Duodenal mucosa (tissue), 2 donors: Measurements from ENCODE around the gene NAPB.

Experiments used
- H3K27ac ChIP-seq: one replicate; pipeline ENCODE4 v1.7.0; 2013; ENCODE audit warnings: low read depth, low read length
- H3K27me3 ChIP-seq, 2 donors: one replicate each; pipeline ENCODE4 v1.7.0; 2013; ENCODE audit warnings: low read length in 2 of 2, control low read depth in 1 of 2; ENCODE audit not compliant: insufficient read depth in 2 of 2, control insufficient read depth in 1 of 2
- H3K36me3 ChIP-seq, 2 donors: one replicate each; pipeline ENCODE4 v1.7.0; 2013; ENCODE audit warnings: low read length in 2 of 2, control low read depth in 1 of 2; ENCODE audit not compliant: insufficient read depth in 2 of 2, control insufficient read depth in 1 of 2
- H3K4me1 ChIP-seq, 2 donors: one replicate each; pipeline ENCODE4 v1.7.0; 2013; ENCODE audit warnings: low read length in 2 of 2, control low read depth in 1 of 2; ENCODE audit not compliant: insufficient read depth in 2 of 2, control insufficient read depth in 1 of 2
- H3K4me3 ChIP-seq, 2 donors: one replicate each; pipeline ENCODE4 v1.7.0; 2013; ENCODE audit warnings: low read length in 2 of 2, low read depth in 1 of 2
- H3K9ac ChIP-seq, 2 donors: one replicate each; pipeline ENCODE4 v1.7.0; 2013; ENCODE audit warnings: low read length in 2 of 2, low read depth in 1 of 2
- H3K9me3 ChIP-seq, 2 donors: one replicate each; pipeline ENCODE4 v1.7.0; 2013; ENCODE audit warnings: low read length in 2 of 2, control low read depth in 1 of 2; ENCODE audit not compliant: control insufficient read depth in 1 of 2

NAPB gene

GRCh38 chr20:23440004-23440403, 18.7 kb upstream of the NAPB start:
- no peak overlapping the region for H3K27ac ChIP-seq
- peaks cover 3 to 11% of the 10 kb centered on the region in 2 donors for H3K4me1 ChIP-seq
- H3K27me3 ChIP-seq = no peaks in the 10 kb centered on the region
- no peaks in the 10 kb centered on the region for H3K36me3 ChIP-seq
- no peak overlapping the region for H3K9ac ChIP-seq
- no peak overlapping the region for H3K4me3 ChIP-seq
- H3K9me3 ChIP-seq = no peaks in the 10 kb centered on the region

GRCh38 chr20:23438661-23439060, 17.4 kb upstream of the NAPB start:
- Histone ChIP-seq H3K4me1 (peaks cover 3 to 11% of the 10 kb centered on the region in 2 donors), H3K36me3 (no peaks in the 10 kb centered on the region), H3K9ac (no peak overlapping the region), H3K9me3 (no peaks in the 10 kb centered on the region), H3K4me3 (no peak overlapping the region), H3K27me3 (no peaks in the 10 kb centered on the region), H3K27ac (no peak overlapping the region)

- Histone ChIP-seq H3K27ac (no peak overlapping the region), H3K4me3 (no peak overlapping the region), H3K36me3 (no peaks in the 10 kb centered on the region), H3K4me1 (peaks cover 3 to 11% of the 10 kb centered on the region in 2 donors), H3K27me3 (no peaks in the 10 kb centered on the region), H3K9ac (no peak overlapping the region), H3K9me3 (no peaks in the 10 kb centered on the region)
Measured at GRCh38 chr20:23437126-23437899, 16.0 kb upstream of the NAPB start.

GRCh38 chr20:23436681-23437080, 15.4 kb upstream of the NAPB start:
- H3K4me3 ChIP-seq = no peak overlapping the region
- H3K9me3 ChIP-seq = no peaks in the 10 kb centered on the region
- no peaks in the 10 kb centered on the region for H3K27me3 ChIP-seq
- no peaks in the 10 kb centered on the region for H3K36me3 ChIP-seq
- H3K27ac ChIP-seq = no peak overlapping the region
- H3K9ac ChIP-seq = no peak overlapping the region
- H3K4me1 ChIP-seq = peaks cover 3 to 11% of the 10 kb centered on the region in 2 donors

GRCh38 chr20:23435626-23436539, 14.6 kb upstream of the NAPB start:
- Histone ChIP-seq H3K4me3 (no peak overlapping the region), H3K9ac (no peak overlapping the region)

GRCh38 chr20:23434521-23435313, 13.4 kb upstream of the NAPB start:
- no peaks in the 10 kb centered on the region for H3K36me3 ChIP-seq
- H3K4me3 ChIP-seq = no peak overlapping the region
- no peaks in the 10 kb centered on the region for H3K27me3 ChIP-seq
- H3K9ac ChIP-seq = no peak overlapping the region
- H3K4me1 ChIP-seq = peaks cover 3 to 11% of the 10 kb centered on the region in 2 donors
- no peak overlapping the region for H3K27ac ChIP-seq
- no peaks in the 10 kb centered on the region for H3K9me3 ChIP-seq

More at GRCh38 chr20:23435626-23436539, 14.6 kb upstream of the NAPB start:
- H3K27me3 ChIP-seq = no peaks in the 10 kb centered on the region
- H3K27ac ChIP-seq = no peak overlapping the region
- no peaks in the 10 kb centered on the region for H3K36me3 ChIP-seq
- H3K4me1 ChIP-seq = peaks cover 3 to 11% of the 10 kb centered on the region in 2 donors
- no peaks in the 10 kb centered on the region for H3K9me3 ChIP-seq

- H3K36me3 ChIP-seq = no peaks in the 10 kb centered on the region
Measured at GRCh38 chr20:23433628-23434027, 12.3 kb upstream of the NAPB start.

GRCh38 chr20:23425129-23425528, 3.8 kb upstream of the NAPB start:
- Histone ChIP-seq H3K9me3 (no peaks in the 10 kb centered on the region), H3K36me3 (no peaks in the 10 kb centered on the region), H3K9ac (no peak overlapping the region), H3K4me1 (peaks cover 0 to 4% of the 10 kb centered on the region in 2 donors), H3K27me3 (no peaks in the 10 kb centered on the region), H3K27ac (no peak overlapping the region), H3K4me3 (no peak overlapping the region)

More at GRCh38 chr20:23433628-23434027, 12.3 kb upstream of the NAPB start:
- Histone ChIP-seq H3K4me3 (no peak overlapping the region), H3K4me1 (peaks cover 3 to 11% of the 10 kb centered on the region in 2 donors), H3K9ac (no peak overlapping the region), H3K9me3 (no peaks in the 10 kb centered on the region), H3K27me3 (no peaks in the 10 kb centered on the region), H3K27ac (no peak overlapping the region)

- Histone ChIP-seq H3K9me3 (no peaks in the 10 kb centered on the region), H3K27ac (peak overlapping the region; percentile 30), H3K4me3 (peak overlapping the region; percentile 67 to 83), H3K9ac (peak overlapping the region; percentile 73 to 79), H3K36me3 (no peaks in the 10 kb centered on the region), H3K4me1 (peaks cover 7% of the 10 kb centered on the region in 2 donors), H3K27me3 (no peaks in the 10 kb centered on the region)
Measured at GRCh38 chr20:23419995-23420901, 1.0 kb downstream of the NAPB start.
